Measurements from ENCODE around the gene GRAMD1A. TPM values are rescaled to one million over a fixed set of nuclear protein-coding genes. Genes with fewer than 3 reads are reported as not detected.

Gene GRAMD1A
- total RNA-seq, 4 donors from 2014 or later: 6.0 to 135 (median 61.6) TPM

- Histone ChIP-seq H3K27ac (no peak overlapping the region), H3K36me3 (no peaks in the 10 kb centered on the region), H3K9me3 (no peaks in the 10 kb centered on the region), H3K27me3 (no peaks in the 10 kb centered on the region), H3K4me1 (no peaks in the 10 kb centered on the region), H3K4me3 (no peak overlapping the region)
- DNase-seq: no peak
- TF ChIP-seq POLR2A (IDR thresholded peaks at IDR 0.05): no peak
- TF ChIP-seq, protein P1, sequence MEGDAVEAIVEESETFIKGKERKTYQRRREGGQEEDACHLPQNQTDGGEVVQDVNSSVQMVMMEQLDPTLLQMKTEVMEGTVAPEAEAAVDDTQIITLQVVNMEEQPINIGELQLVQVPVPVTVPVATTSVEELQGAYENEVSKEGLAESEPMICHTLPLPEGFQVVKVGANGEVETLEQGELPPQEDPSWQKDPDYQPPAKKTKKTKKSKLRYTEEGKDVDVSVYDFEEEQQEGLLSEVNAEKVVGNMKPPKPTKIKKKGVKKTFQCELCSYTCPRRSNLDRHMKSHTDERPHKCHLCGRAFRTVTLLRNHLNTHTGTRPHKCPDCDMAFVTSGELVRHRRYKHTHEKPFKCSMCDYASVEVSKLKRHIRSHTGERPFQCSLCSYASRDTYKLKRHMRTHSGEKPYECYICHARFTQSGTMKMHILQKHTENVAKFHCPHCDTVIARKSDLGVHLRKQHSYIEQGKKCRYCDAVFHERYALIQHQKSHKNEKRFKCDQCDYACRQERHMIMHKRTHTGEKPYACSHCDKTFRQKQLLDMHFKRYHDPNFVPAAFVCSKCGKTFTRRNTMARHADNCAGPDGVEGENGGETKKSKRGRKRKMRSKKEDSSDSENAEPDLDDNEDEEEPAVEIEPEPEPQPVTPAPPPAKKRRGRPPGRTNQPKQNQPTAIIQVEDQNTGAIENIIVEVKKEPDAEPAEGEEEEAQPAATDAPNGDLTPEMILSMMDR (IDR thresholded peaks at IDR 0.05): no peak
Observed at GRCh38 chr19:35056513-35057063, 56.5 kb downstream of the GRAMD1A start.

GRCh38 chr19:35058370-35058769, 58.2 kb downstream of the GRAMD1A start:
- Histone ChIP-seq H3K4me3 (no peak overlapping the region), H3K36me3 (no peaks in the 10 kb centered on the region), H3K9me3 (no peaks in the 10 kb centered on the region), H3K4me1 (no peaks in the 10 kb centered on the region), H3K27ac (no peak overlapping the region), H3K27me3 (no peaks in the 10 kb centered on the region)
- DNase-seq: no peak
- no peak for TF ChIP-seq POLR2A (IDR thresholded peaks at IDR 0.05)
- TF ChIP-seq, protein P1 (IDR thresholded peaks at IDR 0.05): no peak

DNA sequence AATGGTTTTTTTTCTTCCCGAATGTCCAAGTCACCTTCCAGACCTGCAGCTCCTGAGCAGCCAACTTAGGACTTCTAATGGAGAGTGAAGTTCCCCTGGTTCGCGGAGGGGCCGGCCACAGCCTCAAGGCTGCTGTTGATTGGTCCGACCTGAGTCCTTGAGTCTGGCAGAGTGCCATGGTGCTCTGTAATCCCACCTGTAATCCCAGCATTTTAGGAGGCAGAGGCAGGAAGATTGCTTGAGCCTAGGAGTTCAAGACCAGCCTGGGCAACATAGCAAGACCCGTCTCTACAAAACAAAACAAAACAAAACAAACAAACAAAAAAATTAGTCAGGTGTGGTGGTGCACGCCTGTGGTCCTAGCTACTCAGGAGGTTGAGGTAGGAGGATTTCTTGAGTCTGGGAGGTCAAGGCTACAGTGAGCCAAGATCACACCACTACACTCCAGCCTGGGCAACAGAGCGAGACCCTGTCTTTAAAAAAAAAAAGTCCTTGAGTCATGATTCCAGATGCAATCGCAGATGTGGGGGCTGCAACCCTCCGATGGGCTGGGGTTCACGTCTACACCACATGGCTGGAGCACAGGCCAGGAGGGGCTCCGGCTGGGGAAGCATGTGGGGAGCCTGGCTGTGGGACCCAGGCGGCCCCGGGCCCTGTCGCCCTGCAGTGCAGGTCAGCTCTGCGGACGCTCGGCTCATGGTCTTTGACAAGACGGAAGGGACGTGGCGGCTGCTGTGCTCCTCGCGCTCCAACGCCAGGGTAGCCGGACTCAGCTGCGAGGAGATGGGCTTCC, 59.1 kb downstream of the GRAMD1A start:
- no peak for TF ChIP-seq POLR2A (IDR thresholded peaks at IDR 0.05)
- TF ChIP-seq, protein P1 (IDR thresholded peaks at IDR 0.05): no peak
- no peak overlapping the region for H3K27ac ChIP-seq
- H3K9me3 ChIP-seq: no peaks in the 10 kb centered on the region
- no peaks in the 10 kb centered on the region for H3K36me3 ChIP-seq
- no peak overlapping the region for H3K4me3 ChIP-seq
- no peak for DNase-seq
- H3K4me1 ChIP-seq: no peaks in the 10 kb centered on the region
- no peaks in the 10 kb centered on the region for H3K27me3 ChIP-seq

DNA sequence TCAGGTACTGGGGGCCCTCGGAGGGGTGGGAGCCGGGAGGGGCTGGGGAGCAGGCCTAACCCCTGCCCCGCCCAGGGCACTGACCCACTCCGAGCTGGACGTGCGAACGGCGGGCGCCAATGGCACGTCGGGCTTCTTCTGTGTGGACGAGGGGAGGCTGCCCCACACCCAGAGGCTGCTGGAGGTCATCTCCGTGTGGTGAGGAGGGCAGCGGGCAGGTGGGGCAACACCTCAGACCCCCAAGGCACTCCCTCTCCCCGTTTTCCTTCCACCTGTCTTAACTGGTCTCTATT, 59.6 kb downstream of the GRAMD1A start:
- H3K27ac ChIP-seq: no peak overlapping the region
- H3K4me1 ChIP-seq: no peaks in the 10 kb centered on the region

DNA sequence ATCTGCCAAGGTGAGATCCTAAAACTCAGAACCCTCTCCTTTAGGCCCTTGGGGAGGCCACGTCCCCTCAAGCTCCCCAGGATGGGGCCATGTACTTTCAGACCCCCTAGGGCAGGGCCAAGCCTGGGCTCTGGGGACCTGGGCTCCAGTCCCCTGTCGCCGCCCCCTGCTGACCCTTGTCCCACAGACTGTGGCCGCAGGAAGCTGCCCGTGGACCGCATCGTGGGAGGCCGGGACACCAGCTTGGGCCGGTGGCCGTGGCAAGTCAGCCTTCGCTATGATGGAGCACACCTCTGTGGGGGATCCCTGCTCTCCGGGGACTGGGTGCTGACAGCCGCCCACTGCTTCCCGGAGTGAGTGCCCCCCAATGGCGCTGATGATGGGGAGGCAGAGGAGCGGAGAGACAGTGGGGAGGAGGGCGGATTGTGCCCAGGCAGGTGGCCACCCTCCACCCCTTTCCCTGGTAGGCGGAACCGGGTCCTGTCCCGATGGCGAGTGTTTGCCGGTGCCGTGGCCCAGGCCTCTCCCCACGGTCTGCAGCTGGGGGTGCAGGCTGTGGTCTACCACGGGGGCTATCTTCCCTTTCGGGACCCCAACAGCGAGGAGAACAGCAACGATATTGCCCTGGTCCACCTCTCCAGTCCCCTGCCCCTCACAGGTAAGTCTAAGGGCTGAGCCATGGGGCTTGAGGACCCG, 60.2 kb downstream of the GRAMD1A start:
- Histone ChIP-seq H3K27me3 (no peaks in the 10 kb centered on the region), H3K27ac (no peak overlapping the region), H3K4me1 (no peaks in the 10 kb centered on the region), H3K4me3 (no peak overlapping the region), H3K36me3 (no peaks in the 10 kb centered on the region), H3K9me3 (no peaks in the 10 kb centered on the region)
- DNase-seq: no peak
- TF ChIP-seq, protein P1 (IDR thresholded peaks at IDR 0.05): no peak
- no peak for TF ChIP-seq POLR2A (IDR thresholded peaks at IDR 0.05)

More for the DNA sequence above, 59.6 kb downstream of the GRAMD1A start:
- no peak for DNase-seq
- no peaks in the 10 kb centered on the region for H3K9me3 ChIP-seq
- TF ChIP-seq, protein P1 (IDR thresholded peaks at IDR 0.05): no peak
- TF ChIP-seq POLR2A (IDR thresholded peaks at IDR 0.05): no peak
- H3K4me3 ChIP-seq: no peak overlapping the region
- no peaks in the 10 kb centered on the region for H3K27me3 ChIP-seq
- H3K36me3 ChIP-seq: no peaks in the 10 kb centered on the region

Measured in Peyer's patch (tissue), 4 donors.